ENCODE data around the gene FBXO38.

- TF ChIP-seq USF2 (IDR thresholded peaks at IDR 0.05; ENCODE audit: borderline replicate concordance, low read depth, low read length), result no peak
- TF ChIP-seq TEAD4 (IDR thresholded peaks at IDR 0.05; ENCODE audit: borderline replicate concordance, insufficient read depth), result no peak
- no peak for TF ChIP-seq CTCF (IDR thresholded peaks at IDR 0.05)
These were observed 30.1 kb upstream of the FBXO38 start for GRCh38 chr5:148353634-148354033.
